Neutrophil (primary cell): ENCODE results near the gene TGM5.

Experiments used
- H3K27ac ChIP-seq: fragments of 200-600 bp; sonication (generic); 2 replicates; pipeline ENCODE4 v1.5.1; 2016; ENCODE audit warnings: mild to moderate bottlenecking, moderate library complexity
- H3K27me3 ChIP-seq: fragments of 200-600 bp; sonication (generic); 2 replicates; pipeline ENCODE4 v1.6.0; 2016; ENCODE audit warnings: mild to moderate bottlenecking
- H3K36me3 ChIP-seq: fragments of 200-600 bp; sonication (generic); 2 replicates; pipeline ENCODE4 v1.5.1; 2017
- H3K4me1 ChIP-seq, 2 experiments: fragments of 200-600 bp in 1 of 2; sonication (generic) in 1 of 2; 1 replicate in 1 of 2; 2 replicates in 1 of 2; pipeline versions ENCODE4 v1.5.1 to v1.6.1; 2013 to 2016; ENCODE audit warnings: low read depth in 1 of 2, low read length in 1 of 2, mild to moderate bottlenecking in 1 of 2, moderate library complexity in 1 of 2; ENCODE audit not compliant: control insufficient read depth in 1 of 2, insufficient read depth in 1 of 2
- H3K4me3 ChIP-seq, 2 experiments: fragments of 200-600 bp in 1 of 2; sonication (generic) in 1 of 2; 1 replicate in 1 of 2; 2 replicates in 1 of 2; pipeline ENCODE4 v1.5.1; 2013 to 2016; ENCODE audit warnings: low read depth in 1 of 2, low read length in 1 of 2, mild to moderate bottlenecking in 1 of 2, moderate library complexity in 1 of 2
- H3K9me3 ChIP-seq: fragments of 200-600 bp; sonication (generic); 2 replicates; pipeline ENCODE4 v1.5.1; 2016
- TF ChIP-seq, protein P1 (sequence below): fragments of 200-600 bp; sonication (generic); IDR thresholded peaks from 2 replicates; pipeline ENCODE4 v1.5.1; 2016; ENCODE audit warnings: antibody characterized with exemption

TGM5 gene

GRCh38 chr15:43286074-43286473 is 19.3 kb upstream of the TGM5 start:
- H3K4me3 ChIP-seq = no peak overlapping the region
- H3K27ac ChIP-seq = no peak overlapping the region
- peaks cover 17% of the 10 kb centered on the region for H3K27me3 ChIP-seq
- H3K36me3 ChIP-seq = no peaks in the 10 kb centered on the region
- H3K4me1 ChIP-seq = peaks cover 20 to 23% of the 10 kb centered on the region in 2 experiments
- TF ChIP-seq, protein P1, sequence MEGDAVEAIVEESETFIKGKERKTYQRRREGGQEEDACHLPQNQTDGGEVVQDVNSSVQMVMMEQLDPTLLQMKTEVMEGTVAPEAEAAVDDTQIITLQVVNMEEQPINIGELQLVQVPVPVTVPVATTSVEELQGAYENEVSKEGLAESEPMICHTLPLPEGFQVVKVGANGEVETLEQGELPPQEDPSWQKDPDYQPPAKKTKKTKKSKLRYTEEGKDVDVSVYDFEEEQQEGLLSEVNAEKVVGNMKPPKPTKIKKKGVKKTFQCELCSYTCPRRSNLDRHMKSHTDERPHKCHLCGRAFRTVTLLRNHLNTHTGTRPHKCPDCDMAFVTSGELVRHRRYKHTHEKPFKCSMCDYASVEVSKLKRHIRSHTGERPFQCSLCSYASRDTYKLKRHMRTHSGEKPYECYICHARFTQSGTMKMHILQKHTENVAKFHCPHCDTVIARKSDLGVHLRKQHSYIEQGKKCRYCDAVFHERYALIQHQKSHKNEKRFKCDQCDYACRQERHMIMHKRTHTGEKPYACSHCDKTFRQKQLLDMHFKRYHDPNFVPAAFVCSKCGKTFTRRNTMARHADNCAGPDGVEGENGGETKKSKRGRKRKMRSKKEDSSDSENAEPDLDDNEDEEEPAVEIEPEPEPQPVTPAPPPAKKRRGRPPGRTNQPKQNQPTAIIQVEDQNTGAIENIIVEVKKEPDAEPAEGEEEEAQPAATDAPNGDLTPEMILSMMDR = no peak
- no peaks in the 10 kb centered on the region for H3K9me3 ChIP-seq

- peaks cover 20 to 23% of the 10 kb centered on the region in 2 experiments for H3K4me1 ChIP-seq
- TF ChIP-seq, protein P1 = peak; percentile 90
- no peaks in the 10 kb centered on the region for H3K9me3 ChIP-seq
- peaks cover 17% of the 10 kb centered on the region for H3K27me3 ChIP-seq
- H3K4me3 ChIP-seq = no peak overlapping the region
- no peak overlapping the region for H3K27ac ChIP-seq
- no peaks in the 10 kb centered on the region for H3K36me3 ChIP-seq
Measured at GRCh38 chr15:43285609-43286037, 18.9 kb upstream of the TGM5 start.

DNA sequence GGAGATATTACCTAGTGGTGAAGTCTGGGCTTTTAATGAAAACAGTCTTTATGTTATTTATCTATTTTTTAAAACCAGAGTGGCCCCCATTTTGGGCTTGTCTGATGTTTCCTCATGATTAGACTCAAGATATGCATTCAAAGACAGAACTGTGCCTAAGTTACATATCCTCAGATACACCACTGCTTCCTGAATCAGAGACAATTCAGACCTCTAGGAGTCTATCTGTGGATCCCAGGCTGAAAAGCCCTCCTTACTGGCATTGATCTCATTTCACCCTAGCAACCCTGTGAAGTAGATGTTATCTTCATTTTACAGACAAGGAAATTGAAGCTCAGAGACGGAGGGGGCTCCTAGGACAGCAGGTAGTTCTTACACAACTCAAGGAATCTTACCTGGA is 16.8 kb upstream of the TGM5 start:
- Histone ChIP-seq H3K4me1 (peaks cover 20 to 23% of the 10 kb centered on the region in 2 experiments), H3K4me3 (no peak overlapping the region), H3K9me3 (no peaks in the 10 kb centered on the region), H3K36me3 (no peaks in the 10 kb centered on the region), H3K27ac (peak overlapping the region; percentile 72), H3K27me3 (peaks cover 17% of the 10 kb centered on the region)
- TF ChIP-seq, protein P1 = no peak

GRCh38 chr15:43281926-43282602 is 15.3 kb upstream of the TGM5 start:
- peaks cover 2% of the 10 kb centered on the region for H3K27me3 ChIP-seq
- no peaks in the 10 kb centered on the region for H3K36me3 ChIP-seq
- no peak overlapping the region for H3K4me3 ChIP-seq
- H3K27ac ChIP-seq = no peak overlapping the region
- TF ChIP-seq, protein P1 = no peak
- H3K9me3 ChIP-seq = no peaks in the 10 kb centered on the region
- peaks cover 23 to 29% of the 10 kb centered on the region in 2 experiments for H3K4me1 ChIP-seq

DNA sequence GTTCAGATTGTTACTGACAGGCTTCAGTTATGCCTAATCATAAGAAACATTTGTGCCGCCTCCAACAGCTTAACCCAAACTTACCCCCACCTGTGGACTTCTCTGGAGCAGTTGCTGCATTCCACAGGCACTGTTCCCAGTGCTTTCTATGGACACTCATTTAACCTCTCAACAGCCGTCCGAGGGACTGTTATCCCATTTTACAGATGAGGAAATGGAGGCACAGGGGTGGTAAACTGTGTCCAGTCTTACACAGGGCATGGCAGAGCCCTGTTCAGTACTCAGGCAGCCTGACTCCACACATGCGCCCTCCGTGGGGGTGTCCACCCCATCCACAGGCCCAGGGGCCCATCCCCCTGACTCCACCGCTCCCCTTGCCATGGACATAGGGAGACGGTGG is 14.3 kb upstream of the TGM5 start:
- TF ChIP-seq, protein P1 = no peak
- Histone ChIP-seq H3K36me3 (no peaks in the 10 kb centered on the region), H3K27ac (no peak overlapping the region), H3K4me3 (no peak overlapping the region), H3K9me3 (no peaks in the 10 kb centered on the region), H3K27me3 (no peaks in the 10 kb centered on the region), H3K4me1 (peaks cover 26 to 32% of the 10 kb centered on the region in 2 experiments)
